Kasumi-1 (cell line): ENCODE measurements around the gene ASCC3.
"Not testable (repeated sequence)": the region's sequence is repeated elsewhere in the genome, so short reads cannot be mapped to it uniquely, and the experiment has no call there.

Experiments
- DNase-seq, 2 experiments: peaks; one replicate each; lab custom pipeline; 2025; lab: John Stamatoyannopoulos, UW

The ASCC3 gene

DNA sequence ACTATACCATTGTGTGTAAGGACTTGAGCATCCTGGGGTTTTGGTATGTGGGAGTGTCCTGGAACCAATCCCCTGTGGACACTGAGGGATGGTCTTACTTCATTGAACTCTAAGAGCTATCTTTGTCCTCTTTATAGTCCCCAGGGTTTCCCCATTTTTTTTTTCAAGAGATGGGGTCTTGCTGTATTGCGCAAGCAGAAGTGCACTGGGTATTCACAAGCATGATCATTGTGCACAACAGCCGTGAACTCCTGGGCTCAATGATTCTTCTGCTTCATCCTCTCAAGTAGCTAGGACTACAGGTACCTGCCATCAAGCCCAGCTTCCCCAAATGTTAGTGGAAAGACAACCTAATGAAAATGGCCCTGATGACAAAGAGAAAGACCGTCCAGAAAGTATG, 2.2 kb upstream of the ASCC3 start:
- DNase-seq: no peak

DNA sequence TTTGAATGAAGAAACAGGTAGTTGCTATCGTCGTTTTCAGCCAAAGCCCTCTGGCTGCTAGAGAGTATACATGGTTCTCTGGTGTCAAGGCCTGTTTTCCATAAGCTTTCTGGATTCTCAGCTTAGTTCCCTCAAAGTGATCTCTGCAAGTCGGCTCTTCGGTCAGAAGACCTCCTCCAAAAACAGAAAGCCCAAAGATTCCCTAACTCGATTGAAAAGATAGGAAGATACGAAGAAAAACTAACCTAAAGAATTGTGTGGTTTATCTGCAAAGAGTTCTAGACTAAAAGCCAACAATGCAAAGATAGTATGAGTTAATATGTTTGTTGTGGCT, 545 bp upstream of the ASCC3 start:
- DNase-seq: peak; percentile 54 to 66

- peak in 1 of 2 experiments; percentile 30 for DNase-seq
Observed at GRCh38 chr6:100880149-100880852, 828 bp downstream of the ASCC3 start.

DNA sequence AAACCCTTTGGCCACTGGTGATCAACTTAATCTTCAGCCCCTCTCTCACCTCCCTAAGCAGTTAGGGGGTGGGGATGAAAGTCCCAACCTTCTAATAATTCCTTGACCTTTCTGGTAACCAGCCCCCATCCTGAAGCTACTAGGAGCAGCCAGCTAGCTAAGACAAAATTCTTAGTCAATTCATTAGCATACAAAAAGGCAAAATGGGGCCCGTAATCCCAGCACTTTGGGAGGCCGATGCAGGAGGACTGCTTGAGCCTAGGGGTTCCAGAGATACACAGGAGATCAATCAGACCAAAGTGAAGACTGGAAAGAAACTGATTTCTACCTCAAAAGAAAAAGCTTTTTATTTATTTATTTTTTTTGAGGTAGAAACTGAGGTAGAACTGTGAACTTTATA, 1.8 kb downstream of the ASCC3 start:
- DNase-seq: no peak

- no peak for DNase-seq
Observed at GRCh38 chr6:100877851-100878250, 3.3 kb downstream of the ASCC3 start.

- no peak for DNase-seq
Observed at GRCh38 chr6:100876251-100876650, 4.9 kb downstream of the ASCC3 start.

- no peak for DNase-seq
Observed at GRCh38 chr6:100865525-100865924, 15.6 kb downstream of the ASCC3 start.

GRCh38 chr6:100862063-100862462, 19.1 kb downstream of the ASCC3 start:
- DNase-seq: no peak

DNA sequence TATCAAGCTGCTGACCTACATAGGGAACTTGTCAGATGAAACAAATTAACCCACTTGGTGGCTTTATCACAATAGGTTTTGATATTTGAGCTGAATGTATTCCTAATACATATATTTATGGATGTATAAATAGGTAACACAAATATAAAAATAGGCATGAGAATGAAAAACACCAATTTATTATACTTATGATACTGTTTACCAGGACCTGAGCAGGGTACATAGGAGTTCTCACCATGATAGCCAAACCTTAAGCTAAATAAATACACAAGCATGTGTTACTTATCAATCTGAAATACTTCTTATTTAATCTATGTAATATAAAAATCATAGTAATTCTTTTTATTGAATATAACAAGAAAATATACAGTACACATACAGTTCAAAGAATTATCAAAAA, 25.0 kb downstream of the ASCC3 start:
- DNase-seq: no peak

GRCh38 chr6:100851819-100852218, 29.3 kb downstream of the ASCC3 start:
- DNase-seq: no peak

DNA sequence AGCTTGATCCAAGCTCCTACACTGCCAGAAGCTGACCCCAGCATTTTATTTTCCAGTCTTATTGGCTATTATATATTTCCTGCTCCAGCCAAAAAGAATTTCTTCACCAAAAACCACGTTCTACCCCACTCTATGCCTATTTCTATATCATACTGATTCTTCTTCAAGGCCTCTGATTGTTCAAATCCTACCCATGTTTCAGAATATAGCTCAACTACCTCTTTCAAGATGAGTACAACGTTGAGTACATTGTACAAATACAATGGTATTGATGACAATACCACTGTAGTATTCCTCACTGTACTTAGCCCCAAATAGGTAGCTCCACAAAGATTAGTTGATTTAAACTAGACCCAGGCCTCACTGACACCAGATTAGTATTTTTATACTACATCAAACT, 31.0 kb downstream of the ASCC3 start:
- no peak for DNase-seq

- peak in 1 of 2 experiments; percentile 3 for DNase-seq
Observed at GRCh38 chr6:100846276-100846675, 34.9 kb downstream of the ASCC3 start.

GRCh38 chr6:100845676-100846075, 35.5 kb downstream of the ASCC3 start:
- no peak for DNase-seq

DNA sequence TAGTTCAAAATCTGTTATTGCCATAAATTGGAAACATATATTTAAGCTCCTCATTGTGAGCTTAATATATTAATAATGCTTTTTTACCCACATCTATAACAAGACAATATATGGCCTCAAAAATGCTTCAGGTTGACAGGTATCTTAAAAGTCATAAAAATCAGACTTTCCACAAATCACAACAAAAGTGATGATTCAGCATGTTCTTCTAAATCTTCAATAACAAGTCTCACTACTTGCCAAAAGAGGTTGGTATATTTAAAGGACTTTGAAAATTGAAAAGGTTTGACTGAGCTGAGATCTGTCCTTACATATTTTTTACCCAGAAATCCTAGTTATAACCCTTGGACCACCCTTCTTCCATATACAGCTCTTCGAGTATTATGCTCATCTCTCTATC, 41.7 kb downstream of the ASCC3 start:
- no peak for DNase-seq

GRCh38 chr6:100838011-100838410, 43.1 kb downstream of the ASCC3 start:
- no peak for DNase-seq

GRCh38 chr6:100833972-100834574, 47.1 kb downstream of the ASCC3 start:
- no peak for DNase-seq

DNA sequence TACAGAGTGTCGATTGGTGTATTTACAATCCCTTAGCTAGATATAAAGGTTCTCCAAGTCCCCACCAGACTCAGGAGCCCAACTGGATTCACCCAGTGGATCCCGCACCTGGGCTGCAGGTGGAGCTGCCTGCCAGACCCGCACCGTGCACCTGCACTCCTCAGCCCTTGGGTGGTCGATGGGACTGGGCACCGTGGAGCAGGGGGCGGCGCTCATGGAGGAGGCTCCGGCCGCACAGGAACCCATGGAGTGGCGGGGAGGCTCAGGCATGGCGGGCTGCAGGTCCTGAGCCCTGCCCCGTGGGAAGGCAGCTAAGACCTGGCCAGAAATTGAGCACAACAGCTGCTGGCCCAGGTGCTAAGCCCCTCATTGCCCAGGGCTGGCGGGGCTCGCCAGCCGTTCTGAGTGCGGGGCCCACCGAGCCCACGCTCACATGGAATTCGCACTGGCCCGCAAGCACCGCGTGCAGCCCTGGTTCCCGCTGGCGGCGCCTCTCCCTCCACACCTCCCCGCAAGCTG, 52.0 kb downstream of the ASCC3 start:
- not testable (repeated sequence) for DNase-seq

GRCh38 chr6:100823041-100823440, 58.1 kb downstream of the ASCC3 start:
- no peak for DNase-seq

- DNase-seq: no peak
Observed at GRCh38 chr6:100818066-100818465, 63.1 kb downstream of the ASCC3 start.

- no peak for DNase-seq
Observed at GRCh38 chr6:100810015-100810414, 71.1 kb downstream of the ASCC3 start.

DNA sequence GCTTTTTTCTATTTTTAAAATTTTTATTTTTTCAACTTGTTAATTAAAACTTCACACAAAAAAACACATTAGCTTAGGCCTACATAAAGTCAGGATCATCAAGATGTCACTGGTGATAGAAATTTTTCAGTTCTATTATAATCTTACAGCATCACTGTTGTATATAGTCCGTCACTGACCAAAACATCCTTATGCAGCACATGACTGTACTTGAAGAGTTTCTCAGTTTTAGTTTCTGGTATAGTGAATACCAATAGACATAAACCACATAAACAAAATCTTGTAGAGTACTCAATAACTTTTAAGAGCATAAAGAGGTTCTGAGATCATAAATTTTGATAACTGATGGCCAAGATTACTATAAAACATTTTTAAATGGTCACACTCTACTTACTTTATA, 71.8 kb downstream of the ASCC3 start:
- DNase-seq: no peak

DNA sequence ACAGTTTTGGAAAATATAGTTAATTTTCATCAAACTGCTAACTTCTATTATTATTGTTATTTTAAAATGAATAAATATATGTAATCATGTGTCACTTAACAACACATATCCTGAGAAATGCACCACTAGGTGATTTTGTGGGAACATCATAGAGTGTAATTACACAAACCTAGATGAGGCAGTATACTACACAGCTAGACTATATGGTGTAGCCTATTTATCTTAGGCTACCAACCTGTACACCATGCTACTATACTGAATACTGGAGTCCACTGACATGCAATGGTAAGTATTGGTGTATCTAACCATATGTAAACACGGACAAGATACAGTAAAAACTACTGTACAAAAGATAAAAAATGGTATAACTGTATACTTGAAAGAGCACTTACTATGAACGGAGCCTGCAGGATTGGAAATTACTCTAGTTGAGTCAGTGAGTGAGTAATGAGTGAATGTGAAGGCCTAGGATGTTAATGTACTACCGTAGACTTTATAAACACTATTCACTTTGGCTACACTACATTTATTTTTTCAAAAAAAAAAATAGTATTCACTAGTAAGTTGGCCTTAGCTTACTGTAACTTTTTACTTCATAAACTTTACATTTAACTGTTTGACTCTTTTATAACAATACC, 72.4 kb downstream of the ASCC3 start:
- no peak for DNase-seq

- DNase-seq: peak; percentile 62 to 63
Observed at GRCh38 chr6:100806296-100806695, 74.8 kb downstream of the ASCC3 start.
